DND-41 (cell line): Measurements from ENCODE around the gene KIR2DL3.

ENCODE experiments used
- ATAC-seq: fragments of 200-7000 bp; cut with Tn5 transposase; 3 replicates; pipeline ENCODE4 v1.9.1; 2021; ENCODE audit warnings: low read depth; ENCODE audit not compliant: insufficient read depth
- DNase-seq: peaks from one replicate; pipeline ENCODE4 v3.0.0-alpha.2; 2020
- H2AFZ ChIP-seq: 2 replicates; pipeline ENCODE4 v1.6.0; 2012; ENCODE audit warnings: low read depth, low read length
- H3K27ac ChIP-seq: 2 replicates; pipeline ENCODE4 v1.5.1; 2012; ENCODE audit warnings: low read length, inconsistent platforms
- H3K27me3 ChIP-seq: fragments of 200-600 bp; sonication (generic); 2 replicates; pipeline ENCODE4 v1.6.0; 2012; ENCODE audit warnings: low read length, mild to moderate bottlenecking, inconsistent platforms; ENCODE audit not compliant: insufficient read depth, poor library complexity
- H3K36me3 ChIP-seq: 2 replicates; pipeline ENCODE4 v1.5.1; 2012; ENCODE audit warnings: low read length, inconsistent platforms; ENCODE audit not compliant: insufficient read depth
- H3K4me1 ChIP-seq: 2 replicates; pipeline ENCODE4 v1.5.1; 2012; ENCODE audit warnings: mild to moderate bottlenecking, low read length; ENCODE audit not compliant: insufficient read depth
- H3K4me2 ChIP-seq: 2 replicates; pipeline ENCODE4 v1.6.0; 2012; ENCODE audit warnings: mild to moderate bottlenecking, moderate library complexity, low read length, inconsistent platforms; ENCODE audit not compliant: insufficient read depth
- H3K4me3 ChIP-seq, 2 experiments: fragments of 200-600 bp in 1 of 2; shearing (Covaris generic) in 1 of 2; 2 replicates each; pipeline ENCODE4 v1.5.1; 2012 to 2016; ENCODE audit warnings: inconsistent platforms in 2 of 2, low read length in 2 of 2, mild to moderate bottlenecking in 2 of 2, low read depth in 1 of 2, moderate library complexity in 1 of 2
- H3K79me2 ChIP-seq: 2 replicates; pipeline ENCODE4 v1.6.0; 2012; ENCODE audit warnings: low read length, inconsistent platforms; ENCODE audit not compliant: insufficient read depth
- H3K9ac ChIP-seq: 2 replicates; pipeline ENCODE4 v1.6.0; 2012; ENCODE audit warnings: low read depth, mild to moderate bottlenecking, inconsistent platforms, low read length, moderate library complexity
- H3K9me3 ChIP-seq: 2 replicates; pipeline ENCODE4 v1.5.1; 2012; ENCODE audit warnings: low read length, moderate library complexity, mild to moderate bottlenecking, inconsistent platforms; ENCODE audit not compliant: insufficient read depth, severe bottlenecking
- H4K20me1 ChIP-seq: 2 replicates; pipeline ENCODE4 v1.6.0; 2012; ENCODE audit warnings: low read length; ENCODE audit not compliant: insufficient read depth
- CTCF ChIP-seq: IDR thresholded peaks from 2 replicates; pipeline ENCODE4 v1.5.1; 2012; ENCODE audit warnings: borderline replicate concordance, low read length, moderate library complexity, mild to moderate bottlenecking; ENCODE audit not compliant: poor library complexity, severe bottlenecking; ENCODE audit errors: extremely low read depth
- EZH2 ChIP-seq: IDR thresholded peaks from 3 replicates; pipeline ENCODE4 v1.6.1; 2012; ENCODE audit warnings: borderline replicate concordance, low read depth, mild to moderate bottlenecking, moderate library complexity, low read length, inconsistent platforms; ENCODE audit not compliant: severe bottlenecking

Gene KIR2DL3

GRCh38 chr19:54728167-54728566 is 10.1 kb upstream of the KIR2DL3 start:
- ATAC-seq, result no peak
- no peak for DNase-seq
- H2AFZ ChIP-seq, result no peak overlapping the region
- no peak overlapping the region for H3K4me2 ChIP-seq
- no peaks in the 10 kb centered on the region for H4K20me1 ChIP-seq
- no peak overlapping the region for H3K27ac ChIP-seq
- H3K4me1 ChIP-seq, result no peaks in the 10 kb centered on the region
- no peak overlapping the region for H3K9ac ChIP-seq
- H3K79me2 ChIP-seq, result no peaks in the 10 kb centered on the region
- no peak overlapping the region for H3K4me3 ChIP-seq
- no peak for TF ChIP-seq CTCF
- H3K36me3 ChIP-seq, result no peaks in the 10 kb centered on the region
- no peaks in the 10 kb centered on the region for H3K9me3 ChIP-seq
- no peaks in the 10 kb centered on the region for H3K27me3 ChIP-seq

GRCh38 chr19:54729416-54730188 is 8.7 kb upstream of the KIR2DL3 start:
- no peak overlapping the region for H3K27ac ChIP-seq
- H3K4me3 ChIP-seq, result no peak overlapping the region
- no peak for DNase-seq
- no peak overlapping the region for H2AFZ ChIP-seq
- no peaks in the 10 kb centered on the region for H3K27me3 ChIP-seq
- TF ChIP-seq EZH2 (no peak), CTCF (no peak)
- no peak overlapping the region for H3K4me2 ChIP-seq
- no peaks in the 10 kb centered on the region for H3K4me1 ChIP-seq
- no peak for ATAC-seq
- H4K20me1 ChIP-seq, result no peaks in the 10 kb centered on the region
- no peaks in the 10 kb centered on the region for H3K79me2 ChIP-seq
- H3K9ac ChIP-seq, result no peak overlapping the region
- H3K9me3 ChIP-seq, result no peaks in the 10 kb centered on the region
- H3K36me3 ChIP-seq, result no peaks in the 10 kb centered on the region

GRCh38 chr19:54731191-54731590 is 7.1 kb upstream of the KIR2DL3 start:
- no peaks in the 10 kb centered on the region for H3K9me3 ChIP-seq
- no peaks in the 10 kb centered on the region for H3K4me1 ChIP-seq
- H3K4me2 ChIP-seq, result no peak overlapping the region
- H3K9ac ChIP-seq, result no peak overlapping the region
- H2AFZ ChIP-seq, result no peak overlapping the region
- no peak overlapping the region for H3K27ac ChIP-seq
- no peak for DNase-seq
- no peak for ATAC-seq
- H4K20me1 ChIP-seq, result no peaks in the 10 kb centered on the region
- H3K36me3 ChIP-seq, result no peaks in the 10 kb centered on the region
- H3K79me2 ChIP-seq, result no peaks in the 10 kb centered on the region
- TF ChIP-seq CTCF (no peak), EZH2 (no peak)
- no peaks in the 10 kb centered on the region for H3K27me3 ChIP-seq
- H3K4me3 ChIP-seq, result no peak overlapping the region
